HepG2 (cell line): ENCODE data around the gene EGFR. TPM values are rescaled to one million over a fixed set of nuclear protein-coding genes. Genes with fewer than 3 reads are reported as not detected.

Experiments
- ADNP ChIP-seq: sonication (generic); formaldehyde crosslinking; IDR thresholded peaks from 2 replicates; pipeline ENCODE4 v1.4.0; 2020; ENCODE audit warnings: missing genetic modification reagents
- EHMT2 ChIP-seq: fragments of 200-600 bp; sonication (generic); IDR thresholded peaks from 2 replicates; pipeline ENCODE4 v1.7.0; 2017; ENCODE audit warnings: antibody characterized with exemption, low read depth, low read length, borderline replicate concordance
- GATA4 ChIP-seq: sonication (generic); IDR thresholded peaks from 2 replicates; pipeline ENCODE4 v1.6.1; 2016; ENCODE audit warnings: antibody characterized with exemption, low read depth, borderline replicate concordance
- HDAC1 ChIP-seq: sonication (generic); formaldehyde crosslinking; IDR thresholded peaks from 2 replicates; pipeline ENCODE4 v1.5.1; 2020; ENCODE audit warnings: mild to moderate bottlenecking, missing genetic modification reagents
- RBFOX2 ChIP-seq: fragments of 200-400 bp; formaldehyde crosslinking; IDR thresholded peaks from 2 replicates; pipeline ENCODE4 v1.6.1; 2017; ENCODE audit warnings: low read depth, mild to moderate bottlenecking, low read length
- RFX5 ChIP-seq: IDR thresholded peaks from 2 replicates; pipeline ENCODE4 v1.6.1; 2011; ENCODE audit warnings: low read depth, low read length, improper control_type of control experiment
- SATB2 ChIP-seq: sonication (generic); formaldehyde crosslinking; IDR thresholded peaks from 2 replicates; pipeline ENCODE4 v1.5.0; 2020; ENCODE audit warnings: missing genetic modification reagents
- ZNF34 ChIP-seq: sonication (generic); formaldehyde crosslinking; IDR thresholded peaks from 2 replicates; pipeline ENCODE4 v1.4.0; 2020; ENCODE audit warnings: mild to moderate bottlenecking, missing genetic modification reagents, borderline replicate concordance
- ZNF597 ChIP-seq: sonication (generic); formaldehyde crosslinking; IDR thresholded peaks from 2 replicates; pipeline ENCODE4 v1.5.0; 2020; ENCODE audit warnings: missing genetic modification reagents
- ZNF784 ChIP-seq: sonication (generic); formaldehyde crosslinking; IDR thresholded peaks from 2 replicates; pipeline ENCODE4 v1.5.1; 2020; ENCODE audit warnings: missing genetic modification reagents, mild to moderate bottlenecking, borderline replicate concordance
- ZNF816 ChIP-seq: sonication (generic); formaldehyde crosslinking; IDR thresholded peaks from 2 replicates; pipeline ENCODE4 v1.8.0; 2022; ENCODE audit warnings: missing genetic modification reagents, mild to moderate bottlenecking, borderline replicate concordance
- ZNF883 ChIP-seq: sonication (generic); formaldehyde crosslinking; IDR thresholded peaks from 2 replicates; pipeline ENCODE4 v1.5.1; 2020; ENCODE audit warnings: mild to moderate bottlenecking, missing genetic modification reagents; ENCODE audit errors: not compliant biosample characterization
- polyA plus RNA-seq, 8 experiments: library from polyadenylated mRNA; depleted of rRNA in 3 of 8; stranded (reverse) in 7 of 8; unstranded in 1 of 8; fragments of >200 nt; fragmentation: Illumina TruSeq in 4 of 8; extraction: Trizol in 4 of 8; gene quantifications; 2 replicates each; pipeline versions ENCODE4 v1.2.1 to v1.2.3, GENCODE V29; 2011 to 2016; ENCODE audit warnings: low read depth in 4 of 8, missing spikeins in 1 of 8, mixed read lengths in 1 of 8; ENCODE audit not compliant: insufficient read depth in 1 of 8
- total RNA-seq, 5 experiments: library from RNA; depleted of rRNA; stranded (reverse); fragments of >200 nt; fragmentation: Illumina TruSeq; extraction: Trizol; gene quantifications; 2 replicates each; pipeline ENCODE4 v1.2.3, GENCODE V29; 2016; ENCODE audit warnings: low read depth in 1 of 5
- TF ChIP-seq, protein P1 (sequence below): sonication (generic); formaldehyde crosslinking; IDR thresholded peaks from 2 replicates; pipeline ENCODE4 v1.4.0; 2020; ENCODE audit warnings: mild to moderate bottlenecking, low read depth, missing genetic modification reagents
- TF ChIP-seq, protein P2 (sequence below): sonication (generic); formaldehyde crosslinking; IDR thresholded peaks from 2 replicates; pipeline ENCODE4 v1.5.0; 2020; ENCODE audit warnings: missing genetic modification reagents
- TF ChIP-seq, protein P3 (sequence below): IDR thresholded peaks from 2 replicates; pipeline ENCODE4 v1.6.1; 2016; ENCODE audit warnings: low read depth, missing genetic modification reagents, missing compliant biosample characterization

The EGFR gene
- total and polyA plus RNA-seq, 2 of the 13 experiments (the other 11 are each of a cell fraction or from before 2014, with no cell fraction given): 7.0 to 10.0 TPM

DNA sequence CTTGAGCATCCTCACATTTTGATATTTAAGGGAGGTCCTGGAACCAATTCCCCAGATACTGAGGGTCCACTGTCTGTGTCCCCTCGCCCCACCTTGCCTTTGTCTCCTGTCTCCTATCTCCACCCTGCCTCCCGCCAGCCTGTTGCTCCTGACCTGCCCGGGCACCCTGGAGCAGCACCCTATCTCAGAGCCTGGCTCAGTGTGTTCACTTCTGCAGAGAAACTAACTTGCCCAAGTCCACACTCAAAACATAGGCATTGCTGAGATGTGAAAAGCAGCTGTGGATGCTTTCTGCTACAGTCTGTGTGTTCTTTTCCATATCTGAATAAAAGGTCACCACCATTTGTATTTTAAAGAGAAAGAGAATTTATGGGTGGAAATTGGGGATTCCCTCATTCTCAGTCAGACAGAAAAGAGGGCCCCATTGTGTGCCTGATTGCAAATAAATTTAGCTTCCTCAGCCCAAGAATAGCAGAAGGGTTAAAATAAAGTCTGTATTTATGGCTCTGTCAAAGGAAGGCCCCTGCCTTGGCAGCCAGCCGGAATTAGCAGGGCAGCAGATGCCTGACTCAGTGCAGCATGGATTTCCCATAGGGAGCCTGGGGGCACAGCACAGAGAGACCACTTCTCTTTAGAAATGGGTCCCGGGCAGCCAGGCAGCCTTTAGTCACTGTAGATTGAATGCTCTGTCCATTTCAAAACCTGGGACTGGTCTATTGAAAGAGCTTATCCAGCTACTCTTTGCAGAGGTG, 161.3 kb downstream of the EGFR start (continued):
- TF ChIP-seq, protein P1, sequence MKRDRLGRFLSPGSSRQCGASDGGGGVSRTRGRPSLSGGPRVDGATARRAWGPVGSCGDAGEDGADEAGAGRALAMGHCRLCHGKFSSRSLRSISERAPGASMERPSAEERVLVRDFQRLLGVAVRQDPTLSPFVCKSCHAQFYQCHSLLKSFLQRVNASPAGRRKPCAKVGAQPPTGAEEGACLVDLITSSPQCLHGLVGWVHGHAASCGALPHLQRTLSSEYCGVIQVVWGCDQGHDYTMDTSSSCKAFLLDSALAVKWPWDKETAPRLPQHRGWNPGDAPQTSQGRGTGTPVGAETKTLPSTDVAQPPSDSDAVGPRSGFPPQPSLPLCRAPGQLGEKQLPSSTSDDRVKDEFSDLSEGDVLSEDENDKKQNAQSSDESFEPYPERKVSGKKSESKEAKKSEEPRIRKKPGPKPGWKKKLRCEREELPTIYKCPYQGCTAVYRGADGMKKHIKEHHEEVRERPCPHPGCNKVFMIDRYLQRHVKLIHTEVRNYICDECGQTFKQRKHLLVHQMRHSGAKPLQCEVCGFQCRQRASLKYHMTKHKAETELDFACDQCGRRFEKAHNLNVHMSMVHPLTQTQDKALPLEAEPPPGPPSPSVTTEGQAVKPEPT (CRISPR knock-in tag): 0 out of 2 replicates have a peak, but pooled peaks have one; percentile 12
- TF ChIP-seq EHMT2: no peak
- TF ChIP-seq ZNF816 (CRISPR knock-in tag): 0 out of 2 replicates have a peak, but pooled peaks have one; percentile 14
- TF ChIP-seq, protein P2, sequence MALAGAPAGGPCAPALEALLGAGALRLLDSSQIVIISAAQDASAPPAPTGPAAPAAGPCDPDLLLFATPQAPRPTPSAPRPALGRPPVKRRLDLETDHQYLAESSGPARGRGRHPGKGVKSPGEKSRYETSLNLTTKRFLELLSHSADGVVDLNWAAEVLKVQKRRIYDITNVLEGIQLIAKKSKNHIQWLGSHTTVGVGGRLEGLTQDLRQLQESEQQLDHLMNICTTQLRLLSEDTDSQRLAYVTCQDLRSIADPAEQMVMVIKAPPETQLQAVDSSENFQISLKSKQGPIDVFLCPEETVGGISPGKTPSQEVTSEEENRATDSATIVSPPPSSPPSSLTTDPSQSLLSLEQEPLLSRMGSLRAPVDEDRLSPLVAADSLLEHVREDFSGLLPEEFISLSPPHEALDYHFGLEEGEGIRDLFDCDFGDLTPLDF: no peak
- TF ChIP-seq, protein P3, sequence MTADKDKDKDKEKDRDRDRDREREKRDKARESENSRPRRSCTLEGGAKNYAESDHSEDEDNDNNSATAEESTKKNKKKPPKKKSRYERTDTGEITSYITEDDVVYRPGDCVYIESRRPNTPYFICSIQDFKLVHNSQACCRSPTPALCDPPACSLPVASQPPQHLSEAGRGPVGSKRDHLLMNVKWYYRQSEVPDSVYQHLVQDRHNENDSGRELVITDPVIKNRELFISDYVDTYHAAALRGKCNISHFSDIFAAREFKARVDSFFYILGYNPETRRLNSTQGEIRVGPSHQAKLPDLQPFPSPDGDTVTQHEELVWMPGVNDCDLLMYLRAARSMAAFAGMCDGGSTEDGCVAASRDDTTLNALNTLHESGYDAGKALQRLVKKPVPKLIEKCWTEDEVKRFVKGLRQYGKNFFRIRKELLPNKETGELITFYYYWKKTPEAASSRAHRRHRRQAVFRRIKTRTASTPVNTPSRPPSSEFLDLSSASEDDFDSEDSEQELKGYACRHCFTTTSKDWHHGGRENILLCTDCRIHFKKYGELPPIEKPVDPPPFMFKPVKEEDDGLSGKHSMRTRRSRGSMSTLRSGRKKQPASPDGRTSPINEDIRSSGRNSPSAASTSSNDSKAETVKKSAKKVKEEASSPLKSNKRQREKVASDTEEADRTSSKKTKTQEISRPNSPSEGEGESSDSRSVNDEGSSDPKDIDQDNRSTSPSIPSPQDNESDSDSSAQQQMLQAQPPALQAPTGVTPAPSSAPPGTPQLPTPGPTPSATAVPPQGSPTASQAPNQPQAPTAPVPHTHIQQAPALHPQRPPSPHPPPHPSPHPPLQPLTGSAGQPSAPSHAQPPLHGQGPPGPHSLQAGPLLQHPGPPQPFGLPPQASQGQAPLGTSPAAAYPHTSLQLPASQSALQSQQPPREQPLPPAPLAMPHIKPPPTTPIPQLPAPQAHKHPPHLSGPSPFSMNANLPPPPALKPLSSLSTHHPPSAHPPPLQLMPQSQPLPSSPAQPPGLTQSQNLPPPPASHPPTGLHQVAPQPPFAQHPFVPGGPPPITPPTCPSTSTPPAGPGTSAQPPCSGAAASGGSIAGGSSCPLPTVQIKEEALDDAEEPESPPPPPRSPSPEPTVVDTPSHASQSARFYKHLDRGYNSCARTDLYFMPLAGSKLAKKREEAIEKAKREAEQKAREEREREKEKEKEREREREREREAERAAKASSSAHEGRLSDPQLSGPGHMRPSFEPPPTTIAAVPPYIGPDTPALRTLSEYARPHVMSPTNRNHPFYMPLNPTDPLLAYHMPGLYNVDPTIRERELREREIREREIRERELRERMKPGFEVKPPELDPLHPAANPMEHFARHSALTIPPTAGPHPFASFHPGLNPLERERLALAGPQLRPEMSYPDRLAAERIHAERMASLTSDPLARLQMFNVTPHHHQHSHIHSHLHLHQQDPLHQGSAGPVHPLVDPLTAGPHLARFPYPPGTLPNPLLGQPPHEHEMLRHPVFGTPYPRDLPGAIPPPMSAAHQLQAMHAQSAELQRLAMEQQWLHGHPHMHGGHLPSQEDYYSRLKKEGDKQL (CRISPR knock-in tag): no peak
- TF ChIP-seq ZNF784 (CRISPR knock-in tag): no peak
- no peak for TF ChIP-seq RFX5
- no peak for TF ChIP-seq SATB2 (CRISPR knock-in tag)
- TF ChIP-seq ZNF597 (CRISPR knock-in tag): no peak
- no peak for TF ChIP-seq ZNF883 (CRISPR knock-in tag)
- no peak for TF ChIP-seq ZNF34 (CRISPR knock-in tag)
- no peak for TF ChIP-seq GATA4
- peak; percentile 69 for TF ChIP-seq RBFOX2
- peak; percentile 10; the same call in 1 of the 2 replicates for TF ChIP-seq HDAC1 (CRISPR knock-in tag)
- TF ChIP-seq ADNP (CRISPR knock-in tag): no peak
